Neural crest cell (in vitro differentiated cells): ENCODE data around the gene HDDC3. TPM values are rescaled to one million over a fixed set of nuclear protein-coding genes. Genes with fewer than 3 reads are reported as not detected.

Source experiments
- DNase-seq: peaks from one replicate; pipeline ENCODE4 v3.0.0; 2021; ENCODE audit warnings: low read depth, mixed read lengths, low spot score
- H3K27ac Mint-ChIP-seq: one replicate; pipeline ENCODE4 v1.8.0; 2021; ENCODE audit warnings: mild to moderate bottlenecking, mixed read lengths; ENCODE audit not compliant: unreplicated experiment
- H3K27me3 Mint-ChIP-seq: 2 replicates; pipeline ENCODE4 v1.8.0; 2021; ENCODE audit warnings: low read depth, mild to moderate bottlenecking, mixed read lengths
- H3K36me3 Mint-ChIP-seq: 2 replicates; pipeline ENCODE4 v1.8.0; 2021; ENCODE audit warnings: low read depth, mild to moderate bottlenecking, mixed read lengths
- H3K4me1 Mint-ChIP-seq: 2 replicates; pipeline ENCODE4 v1.8.0; 2021; ENCODE audit warnings: mixed read lengths
- H3K4me3 Mint-ChIP-seq: one replicate; pipeline ENCODE4 v1.8.0; 2021; ENCODE audit warnings: mild to moderate bottlenecking, mixed read lengths
- H3K9me3 Mint-ChIP-seq: 2 replicates; pipeline ENCODE4 v1.8.0; 2021; ENCODE audit warnings: mixed read lengths
- total RNA-seq: library from RNA; stranded (reverse); gene quantifications from 2 replicates; pipeline ENCODE4 v1.2.1, GENCODE V29; 2021
- TF ChIP-seq, protein P1 (sequence below): fragments of 200-600 bp; sonication (generic); conservative IDR thresholded peaks from 2 replicates; pipeline ENCODE4 v1.5.0; 2021; ENCODE audit warnings: antibody characterized with exemption, mild to moderate bottlenecking

HDDC3 gene
- total RNA-seq, 1 donor from 2014 or later: 16.7 TPM

DNA sequence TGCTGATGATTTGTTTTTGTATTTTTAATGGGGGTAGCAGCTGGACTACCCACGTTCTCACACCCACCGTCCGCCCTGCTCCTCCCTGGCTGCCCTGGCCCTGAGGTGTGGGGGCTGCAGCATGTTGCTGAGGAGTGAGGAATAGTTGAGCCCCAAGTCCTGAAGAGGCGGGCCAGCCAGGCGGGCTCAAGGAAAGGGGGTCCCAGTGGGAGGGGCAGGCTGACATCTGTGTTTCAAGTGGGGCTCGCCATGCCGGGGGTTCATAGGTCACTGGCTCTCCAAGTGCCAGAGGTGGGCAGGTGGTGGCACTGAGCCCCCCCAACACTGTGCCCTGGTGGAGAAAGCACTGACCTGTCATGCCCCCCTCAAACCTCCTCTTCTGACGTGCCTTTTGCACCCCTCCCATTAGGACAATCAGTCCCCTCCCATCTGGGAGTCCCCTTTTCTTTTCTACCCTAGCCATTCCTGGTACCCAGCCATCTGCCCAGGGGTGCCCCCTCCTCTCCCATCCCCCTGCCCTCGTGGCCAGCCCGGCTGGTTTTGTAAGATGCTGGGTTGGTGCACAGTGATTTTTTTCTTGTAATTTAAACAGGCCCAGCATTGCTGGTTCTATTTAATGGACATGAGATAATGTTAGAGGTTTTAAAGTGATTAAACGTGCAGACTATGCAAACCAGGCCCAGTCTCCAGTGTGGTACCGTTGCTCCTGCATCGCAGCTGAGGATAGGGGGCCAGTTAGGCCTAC, 49.4 kb downstream of the HDDC3 start:
- H3K4me1 Mint-ChIP-seq: peaks cover 5% of the 10 kb centered on the region
- no peaks in the 10 kb centered on the region for H3K27me3 Mint-ChIP-seq
- peak overlapping the region; percentile 34 for H3K4me3 Mint-ChIP-seq
- TF ChIP-seq, protein P1, sequence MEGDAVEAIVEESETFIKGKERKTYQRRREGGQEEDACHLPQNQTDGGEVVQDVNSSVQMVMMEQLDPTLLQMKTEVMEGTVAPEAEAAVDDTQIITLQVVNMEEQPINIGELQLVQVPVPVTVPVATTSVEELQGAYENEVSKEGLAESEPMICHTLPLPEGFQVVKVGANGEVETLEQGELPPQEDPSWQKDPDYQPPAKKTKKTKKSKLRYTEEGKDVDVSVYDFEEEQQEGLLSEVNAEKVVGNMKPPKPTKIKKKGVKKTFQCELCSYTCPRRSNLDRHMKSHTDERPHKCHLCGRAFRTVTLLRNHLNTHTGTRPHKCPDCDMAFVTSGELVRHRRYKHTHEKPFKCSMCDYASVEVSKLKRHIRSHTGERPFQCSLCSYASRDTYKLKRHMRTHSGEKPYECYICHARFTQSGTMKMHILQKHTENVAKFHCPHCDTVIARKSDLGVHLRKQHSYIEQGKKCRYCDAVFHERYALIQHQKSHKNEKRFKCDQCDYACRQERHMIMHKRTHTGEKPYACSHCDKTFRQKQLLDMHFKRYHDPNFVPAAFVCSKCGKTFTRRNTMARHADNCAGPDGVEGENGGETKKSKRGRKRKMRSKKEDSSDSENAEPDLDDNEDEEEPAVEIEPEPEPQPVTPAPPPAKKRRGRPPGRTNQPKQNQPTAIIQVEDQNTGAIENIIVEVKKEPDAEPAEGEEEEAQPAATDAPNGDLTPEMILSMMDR: no peak
- no peaks in the 10 kb centered on the region for H3K36me3 Mint-ChIP-seq
- no peaks in the 10 kb centered on the region for H3K9me3 Mint-ChIP-seq
- no peak overlapping the region for H3K27ac Mint-ChIP-seq
- no peak for DNase-seq

DNA sequence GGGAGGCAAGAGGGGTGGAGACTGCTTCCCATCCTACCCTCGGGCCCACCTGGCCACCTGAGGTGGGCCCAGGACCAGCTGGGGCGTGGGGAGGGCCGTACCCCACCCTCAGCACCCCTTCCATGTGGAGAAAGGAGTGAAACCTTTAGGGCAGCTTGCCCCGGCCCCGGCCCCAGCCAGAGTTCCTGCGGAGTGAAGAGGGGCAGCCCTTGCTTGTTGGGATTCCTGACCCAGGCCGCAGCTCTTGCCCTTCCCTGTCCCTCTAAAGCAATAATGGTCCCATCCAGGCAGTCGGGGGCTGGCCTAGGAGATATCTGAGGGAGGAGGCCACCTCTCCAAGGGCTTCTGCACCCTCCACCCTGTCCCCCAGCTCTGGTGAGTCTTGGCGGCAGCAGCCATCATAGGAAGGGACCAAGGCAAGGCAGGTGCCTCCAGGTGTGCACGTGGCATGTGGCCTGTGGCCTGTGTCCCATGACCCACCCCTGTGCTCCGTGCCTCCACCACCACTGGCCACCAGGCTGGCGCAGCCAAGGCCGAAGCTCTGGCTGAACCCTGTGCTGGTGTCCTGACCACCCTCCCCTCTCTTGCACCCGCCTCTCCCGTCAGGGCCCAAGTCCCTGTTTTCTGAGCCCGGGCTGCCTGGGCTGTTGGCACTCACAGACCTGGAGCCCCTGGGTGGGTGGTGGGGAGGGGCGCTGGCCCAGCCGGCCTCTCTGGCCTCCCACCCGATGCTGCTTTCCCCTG, 50.2 kb downstream of the HDDC3 start:
- Mint-ChIP-seq H3K4me3 (no peak overlapping the region), H3K27ac (no peak overlapping the region), H3K4me1 (peaks cover 5% of the 10 kb centered on the region), H3K36me3 (no peaks in the 10 kb centered on the region), H3K27me3 (no peaks in the 10 kb centered on the region), H3K9me3 (no peaks in the 10 kb centered on the region)
- TF ChIP-seq, protein P1: no peak
- DNase-seq: no peak

DNA sequence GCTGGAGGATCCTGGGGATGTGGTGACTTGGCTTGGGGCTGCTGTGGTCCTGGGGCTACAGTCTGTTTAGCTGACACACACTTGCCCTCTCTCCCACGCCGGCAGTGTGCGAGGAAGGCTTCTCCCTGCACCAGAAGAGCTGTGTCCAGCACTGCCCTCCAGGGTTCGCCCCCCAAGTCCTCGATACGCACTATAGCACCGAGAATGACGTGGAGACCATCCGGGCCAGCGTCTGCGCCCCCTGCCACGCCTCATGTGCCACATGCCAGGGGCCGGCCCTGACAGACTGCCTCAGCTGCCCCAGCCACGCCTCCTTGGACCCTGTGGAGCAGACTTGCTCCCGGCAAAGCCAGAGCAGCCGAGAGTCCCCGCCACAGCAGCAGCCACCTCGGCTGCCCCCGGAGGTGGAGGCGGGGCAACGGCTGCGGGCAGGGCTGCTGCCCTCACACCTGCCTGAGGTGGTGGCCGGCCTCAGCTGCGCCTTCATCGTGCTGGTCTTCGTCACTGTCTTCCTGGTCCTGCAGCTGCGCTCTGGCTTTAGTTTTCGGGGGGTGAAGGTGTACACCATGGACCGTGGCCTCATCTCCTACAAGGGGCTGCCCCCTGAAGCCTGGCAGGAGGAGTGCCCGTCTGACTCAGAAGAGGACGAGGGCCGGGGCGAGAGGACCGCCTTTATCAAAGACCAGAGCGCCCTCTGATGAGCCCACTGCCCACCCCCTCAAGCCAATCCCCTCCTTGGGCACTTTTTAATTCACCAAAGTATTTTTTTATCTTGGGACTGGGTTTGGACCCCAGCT, 51.0 kb downstream of the HDDC3 start:
- Mint-ChIP-seq H3K4me3 (no peak overlapping the region), H3K9me3 (no peaks in the 10 kb centered on the region), H3K27ac (no peak overlapping the region), H3K36me3 (no peaks in the 10 kb centered on the region), H3K4me1 (peaks cover 5% of the 10 kb centered on the region), H3K27me3 (no peaks in the 10 kb centered on the region)
- TF ChIP-seq, protein P1: no peak
- no peak for DNase-seq

DNA sequence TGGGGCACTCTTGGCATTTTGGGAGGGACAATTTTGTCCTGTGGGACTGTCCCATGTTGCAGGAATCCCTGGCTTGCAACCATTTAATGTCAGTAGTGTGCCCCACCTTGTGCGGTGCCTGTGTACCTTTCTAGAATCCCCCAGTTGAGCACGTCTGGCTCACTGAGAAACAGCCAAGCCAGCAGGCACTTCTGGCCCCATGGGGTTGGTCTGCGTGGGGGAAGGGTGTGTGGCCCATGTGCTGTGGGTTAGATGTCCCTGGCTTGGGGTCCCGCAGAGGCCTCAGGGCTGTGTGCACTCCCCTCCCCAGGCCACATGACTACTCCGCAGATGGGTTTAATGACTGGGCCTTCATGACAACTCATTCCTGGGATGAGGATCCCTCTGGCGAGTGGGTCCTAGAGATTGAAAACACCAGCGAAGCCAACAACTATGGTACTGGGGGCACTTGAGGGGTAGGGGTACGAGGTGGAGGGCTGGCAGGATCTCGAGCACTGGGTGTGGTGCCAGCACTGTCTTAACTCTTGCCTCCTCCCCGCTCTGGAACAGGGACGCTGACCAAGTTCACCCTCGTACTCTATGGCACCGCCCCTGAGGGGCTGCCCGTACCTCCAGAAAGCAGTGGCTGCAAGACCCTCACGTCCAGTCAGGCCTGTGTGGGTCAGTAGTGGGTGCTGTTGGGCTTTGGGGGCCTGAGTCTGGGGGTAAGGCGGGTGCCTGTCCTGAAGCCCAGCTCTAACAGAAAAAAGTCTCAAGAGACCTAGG, 51.8 kb downstream of the HDDC3 start:
- H3K4me1 Mint-ChIP-seq: no peaks in the 10 kb centered on the region
- DNase-seq: no peak

More for the DNA sequence above, 51.8 kb downstream of the HDDC3 start:
- H3K9me3 Mint-ChIP-seq: no peaks in the 10 kb centered on the region
- TF ChIP-seq, protein P1: no peak
- H3K4me3 Mint-ChIP-seq: no peak overlapping the region
- H3K27me3 Mint-ChIP-seq: no peaks in the 10 kb centered on the region
- no peaks in the 10 kb centered on the region for H3K36me3 Mint-ChIP-seq
- no peak overlapping the region for H3K27ac Mint-ChIP-seq

Other genes with a start within 250 kb of the HDDC3 start
- gene BLM, start 215.2 kb downstream of the HDDC3 start, total RNA-seq: 44.8 and 47.8 TPM in 2 replicates
- gene FURIN, start 64.0 kb downstream of the HDDC3 start, total RNA-seq: 14.8 and 15.7 TPM in 2 replicates
- gene FES, start 48.0 kb downstream of the HDDC3 start, total RNA-seq: 2.8 TPM in 2 replicates
- gene MAN2A2, start 29.2 kb downstream of the HDDC3 start, total RNA-seq: 78.0 and 81.6 TPM in 2 replicates
- gene UNC45A, start 2.7 kb upstream of the HDDC3 start, total RNA-seq: 65.4 and 73.8 TPM in 2 replicates
- 20.6 and 20.9 TPM in 2 replicates for gene RCCD1, start 22.3 kb upstream of the HDDC3 start, total RNA-seq
- 160 and 161 TPM in 2 replicates for gene PRC1, start 62.0 kb upstream of the HDDC3 start, total RNA-seq
- 19.2 and 20.5 TPM in 2 replicates for gene VPS33B, start 90.0 kb upstream of the HDDC3 start, total RNA-seq
- gene SV2B, start 167.7 kb upstream of the HDDC3 start, total RNA-seq: not detected in 2 replicates